HFFc6 (cell line): ENCODE data around the gene PDE4D. TPM values are rescaled to one million over a fixed set of nuclear protein-coding genes. Genes with fewer than 3 reads are reported as not detected.

ENCODE experiments used
- DNase-seq: peaks from one replicate; pipeline ENCODE4 v3.0.0-alpha.2; 2018
- H3K27ac Mint-ChIP-seq: 2 replicates; pipeline ENCODE4 v1.8.0; 2020; ENCODE audit warnings: mild to moderate bottlenecking, mixed read lengths
- H3K27me3 Mint-ChIP-seq: 2 replicates; pipeline ENCODE4 v1.8.0; 2021; ENCODE audit warnings: mild to moderate bottlenecking, moderate library complexity, mixed read lengths; ENCODE audit not compliant: insufficient read depth
- H3K36me3 Mint-ChIP-seq: 2 replicates; pipeline ENCODE4 v1.8.0; 2021; ENCODE audit warnings: low read depth, mixed read lengths
- H3K4me1 Mint-ChIP-seq: 2 replicates; pipeline ENCODE4 v1.8.0; 2020; ENCODE audit warnings: low read depth, mixed read lengths
- H3K4me3 Mint-ChIP-seq: 2 replicates; pipeline ENCODE4 v1.8.0; 2020; ENCODE audit warnings: mild to moderate bottlenecking, moderate library complexity, mixed read lengths
- H3K9me3 Mint-ChIP-seq: 2 replicates; pipeline ENCODE4 v1.8.0; 2020; ENCODE audit warnings: mild to moderate bottlenecking, mixed read lengths
- CTCF ChIP-seq: fragments of 200-600 bp; sonication (generic); IDR thresholded peaks from 2 replicates; pipeline ENCODE4 v1.5.0; 2021; ENCODE audit warnings: antibody characterized with exemption, mild to moderate bottlenecking
- total RNA-seq, 6 experiments: library from RNA; stranded (reverse); fragmentation: NEBNext Ultra II Directional; extraction: Animal tissue kit (Norgen Biotek cat#: 25700); gene quantifications; 2 replicates in 1 of 6; 3 replicates in 5 of 6; pipeline ENCODE4 v1.2.3, GENCODE V29; 2021

The PDE4D gene
- total RNA-seq, 6 experiments from 2014 or later: 1.8 to 7.3 (median 6.2) TPM

GRCh38 chr5:59325070-59325469 lies 568.5 kb downstream of the PDE4D start:
- Mint-ChIP-seq H3K27ac (no peak overlapping the region), H3K9me3 (no peaks in the 10 kb centered on the region), H3K4me3 (no peak overlapping the region), H3K4me1 (no peaks in the 10 kb centered on the region), H3K27me3 (peaks cover 1% of the 10 kb centered on the region; the same call in 1 of the 2 replicates), H3K36me3 (no peaks in the 10 kb centered on the region)
- DNase-seq: no peak
- no peak for TF ChIP-seq CTCF

GRCh38 chr5:59322894-59323293 lies 570.6 kb downstream of the PDE4D start:
- Mint-ChIP-seq H3K4me3 (no peak overlapping the region), H3K27me3 (peaks cover 1% of the 10 kb centered on the region; the same call in 1 of the 2 replicates), H3K9me3 (no peaks in the 10 kb centered on the region), H3K36me3 (no peaks in the 10 kb centered on the region), H3K27ac (no peak overlapping the region), H3K4me1 (no peaks in the 10 kb centered on the region)
- TF ChIP-seq CTCF: no peak
- DNase-seq: no peak

GRCh38 chr5:59322058-59322457 lies 571.5 kb downstream of the PDE4D start:
- Mint-ChIP-seq H3K4me1 (no peaks in the 10 kb centered on the region), H3K36me3 (no peaks in the 10 kb centered on the region), H3K27me3 (peaks cover 1% of the 10 kb centered on the region; the same call in 1 of the 2 replicates), H3K4me3 (no peak overlapping the region), H3K9me3 (no peaks in the 10 kb centered on the region), H3K27ac (no peak overlapping the region)
- no peak for DNase-seq
- no peak for TF ChIP-seq CTCF

GRCh38 chr5:59321642-59322041 lies 571.9 kb downstream of the PDE4D start:
- H3K9me3 Mint-ChIP-seq: no peaks in the 10 kb centered on the region

GRCh38 chr5:59320420-59320819 lies 573.1 kb downstream of the PDE4D start:
- no peaks in the 10 kb centered on the region for H3K9me3 Mint-ChIP-seq
- TF ChIP-seq CTCF: no peak
- H3K4me3 Mint-ChIP-seq: no peak overlapping the region
- H3K27ac Mint-ChIP-seq: no peak overlapping the region
- DNase-seq: no peak
- no peaks in the 10 kb centered on the region for H3K4me1 Mint-ChIP-seq
- peaks cover 4% of the 10 kb centered on the region for H3K27me3 Mint-ChIP-seq
- H3K36me3 Mint-ChIP-seq: no peaks in the 10 kb centered on the region

More at GRCh38 chr5:59321642-59322041, 571.9 kb downstream of the PDE4D start:
- H3K36me3 Mint-ChIP-seq: no peaks in the 10 kb centered on the region
- DNase-seq: no peak
- H3K4me1 Mint-ChIP-seq: no peaks in the 10 kb centered on the region
- TF ChIP-seq CTCF: no peak
- H3K27ac Mint-ChIP-seq: no peak overlapping the region
- no peak overlapping the region for H3K4me3 Mint-ChIP-seq
- H3K27me3 Mint-ChIP-seq: peaks cover 1% of the 10 kb centered on the region; the same call in 1 of the 2 replicates

- Mint-ChIP-seq H3K9me3 (no peaks in the 10 kb centered on the region), H3K4me3 (no peak overlapping the region), H3K27ac (no peak overlapping the region), H3K4me1 (no peaks in the 10 kb centered on the region), H3K36me3 (no peaks in the 10 kb centered on the region), H3K27me3 (peaks cover 5% of the 10 kb centered on the region)
- no peak for TF ChIP-seq CTCF
- DNase-seq: no peak
These were observed 574.3 kb downstream of the PDE4D start for GRCh38 chr5:59319250-59319649.
